DMS153 treated with DMSO at 0.1 percent for 48 hours (cell line): ENCODE results near the gene ITGBL1.

Experiments used
- DNase-seq: peaks from one replicate; lab custom pipeline; 2025; ENCODE audit not compliant: unreplicated experiment; lab: John Stamatoyannopoulos, UW

ITGBL1 gene

DNA sequence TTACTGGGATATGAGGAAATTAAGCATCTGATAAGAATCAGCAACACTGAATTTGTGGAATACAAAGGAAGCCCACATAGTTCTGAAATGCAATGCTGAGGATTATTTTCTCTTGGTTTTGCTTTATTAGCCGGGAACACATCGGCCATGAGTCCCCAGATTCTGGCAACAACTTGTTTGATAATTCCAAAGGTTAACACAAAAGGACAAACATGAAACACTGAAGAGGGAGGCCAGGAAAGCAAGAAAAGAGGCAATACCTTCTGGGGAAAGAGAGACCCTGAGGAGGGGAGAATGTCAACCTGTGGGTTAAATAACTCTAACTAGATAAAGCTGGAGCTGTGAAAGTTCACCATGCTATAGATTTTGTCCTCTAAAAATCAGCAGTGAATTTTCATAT, 285.9 kb downstream of the ITGBL1 start:
- no peak for DNase-seq

DNA sequence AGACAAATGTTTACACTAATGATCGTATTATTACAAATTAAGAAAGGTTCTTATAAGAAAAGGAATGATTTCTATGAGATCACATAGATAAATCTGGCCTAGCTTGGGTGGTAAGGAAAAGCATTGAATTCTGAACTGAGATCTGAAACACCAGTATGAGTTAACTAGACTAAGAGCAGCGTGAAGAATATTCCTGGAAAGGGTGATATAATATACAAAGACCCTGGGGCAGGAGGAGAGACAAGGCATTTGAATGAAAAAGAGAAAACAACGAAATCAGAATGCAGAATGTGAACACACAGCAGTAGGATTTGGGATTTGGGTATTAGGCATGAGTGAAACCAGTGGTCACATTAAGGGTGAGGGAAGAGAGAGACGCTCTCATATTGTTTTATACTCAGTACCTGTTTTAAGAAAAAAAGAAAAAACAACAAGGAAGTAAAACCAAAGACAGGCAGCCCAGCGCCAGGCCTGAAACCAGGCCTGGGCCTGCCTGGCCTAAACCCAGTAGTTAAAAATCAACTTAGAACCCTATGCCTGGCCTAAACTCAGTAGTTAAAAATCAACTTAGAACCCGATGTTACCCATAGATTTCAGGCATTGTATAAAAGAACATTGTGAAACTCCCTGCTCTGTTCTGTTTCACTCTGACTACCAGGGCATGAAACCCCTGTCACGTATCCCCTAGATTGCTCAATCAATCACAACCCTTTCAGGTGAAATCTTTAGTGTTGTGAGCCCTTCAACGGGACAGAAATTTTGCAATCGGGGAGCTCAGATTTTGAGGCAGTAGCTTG, 287.1 kb downstream of the ITGBL1 start:
- DNase-seq: no peak

DNA sequence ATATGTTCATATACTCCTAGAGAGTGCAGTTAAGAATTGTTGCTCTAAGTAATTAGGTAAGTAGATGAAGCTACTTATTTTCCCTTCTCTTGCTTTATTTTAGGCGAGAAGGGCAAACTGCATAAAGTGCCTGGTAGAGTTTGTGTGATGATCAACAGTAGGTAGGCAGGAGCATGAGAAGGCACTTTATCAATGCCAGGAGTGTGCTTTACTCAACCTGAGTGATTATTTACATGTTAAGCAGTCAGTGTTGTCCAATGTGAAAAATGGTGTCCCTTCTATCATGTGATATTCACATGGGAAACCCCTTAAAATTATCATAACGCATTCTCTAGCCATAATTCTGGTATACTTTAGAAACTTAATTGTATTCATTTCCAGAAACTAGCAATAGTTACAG, 294.0 kb downstream of the ITGBL1 start:
- DNase-seq: no peak

DNA sequence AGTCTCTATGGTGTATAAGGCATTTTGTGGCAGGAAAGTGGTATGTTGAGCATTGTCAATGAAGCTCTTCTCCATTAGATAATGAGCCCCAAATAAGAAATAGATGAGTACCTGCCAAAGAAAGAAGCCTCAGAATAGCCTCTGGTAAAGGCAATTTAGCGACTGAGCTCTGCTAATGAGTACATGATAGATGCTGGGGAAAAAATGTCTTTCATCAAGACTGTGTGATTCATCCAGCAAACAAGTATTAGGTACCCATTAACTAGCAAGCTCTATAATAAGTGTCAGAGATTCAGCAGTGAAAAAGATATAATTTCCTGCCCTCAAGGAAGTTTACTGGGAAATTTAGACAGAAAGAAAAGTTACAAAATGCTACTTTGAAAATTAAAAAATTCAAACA, 294.6 kb downstream of the ITGBL1 start:
- no peak for DNase-seq

DNA sequence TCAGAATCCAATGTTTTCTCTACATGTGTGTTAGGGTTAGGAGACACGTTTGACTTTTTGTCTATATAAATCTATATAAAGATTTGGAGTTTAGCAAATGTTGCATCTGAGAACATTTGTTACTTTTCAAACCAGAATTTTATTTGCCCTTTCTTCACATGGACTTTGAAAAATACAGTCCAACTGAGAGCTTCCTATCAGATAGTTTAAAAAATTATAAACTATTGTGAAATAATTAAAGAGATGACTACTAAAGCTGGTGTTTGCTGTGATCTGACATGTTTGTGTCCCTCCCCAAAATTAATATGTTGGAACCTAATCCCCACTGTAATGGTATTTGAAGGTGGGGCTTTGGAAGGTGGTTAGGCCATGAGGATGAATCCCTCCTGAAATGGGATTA, 297.1 kb downstream of the ITGBL1 start:
- DNase-seq: no peak

DNA sequence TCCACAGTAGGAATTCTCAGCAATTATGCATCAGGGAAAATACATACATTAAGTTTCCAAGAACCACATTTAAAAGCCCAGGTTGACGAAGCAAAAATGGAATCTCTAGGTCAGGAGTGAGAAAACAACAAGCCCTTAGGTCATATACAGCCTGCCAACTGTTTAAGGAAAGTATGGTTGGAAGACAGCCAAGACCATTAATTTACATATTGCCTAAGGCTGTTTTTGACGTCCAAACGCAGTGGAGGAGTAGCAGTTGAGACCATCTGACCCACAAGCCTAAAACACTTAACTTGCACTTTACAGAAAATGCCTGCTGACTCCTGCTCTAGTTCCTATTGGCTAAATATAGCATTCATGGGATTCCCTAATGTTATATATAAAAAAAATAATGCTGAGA, 299.0 kb downstream of the ITGBL1 start:
- peak; percentile 35 for DNase-seq

DNA sequence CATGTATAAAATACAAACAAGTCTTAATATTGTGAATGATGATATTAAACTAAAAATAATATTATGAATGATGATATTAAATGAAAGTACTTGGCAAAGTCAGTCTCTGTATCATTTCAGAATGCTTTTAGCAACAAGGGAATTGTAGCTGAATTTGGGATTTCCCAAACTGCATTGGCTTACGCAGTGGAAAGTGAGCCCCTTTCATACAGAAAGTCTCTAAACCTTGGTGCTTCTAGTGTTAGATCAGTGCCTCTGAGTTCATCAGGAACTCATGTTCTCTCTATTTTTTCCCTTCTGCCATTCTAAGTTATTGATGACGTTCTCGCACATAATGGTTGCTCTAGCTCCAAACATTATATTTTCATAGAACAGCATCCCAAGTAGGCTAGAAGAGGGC, 300.0 kb downstream of the ITGBL1 start:
- no peak for DNase-seq

DNA sequence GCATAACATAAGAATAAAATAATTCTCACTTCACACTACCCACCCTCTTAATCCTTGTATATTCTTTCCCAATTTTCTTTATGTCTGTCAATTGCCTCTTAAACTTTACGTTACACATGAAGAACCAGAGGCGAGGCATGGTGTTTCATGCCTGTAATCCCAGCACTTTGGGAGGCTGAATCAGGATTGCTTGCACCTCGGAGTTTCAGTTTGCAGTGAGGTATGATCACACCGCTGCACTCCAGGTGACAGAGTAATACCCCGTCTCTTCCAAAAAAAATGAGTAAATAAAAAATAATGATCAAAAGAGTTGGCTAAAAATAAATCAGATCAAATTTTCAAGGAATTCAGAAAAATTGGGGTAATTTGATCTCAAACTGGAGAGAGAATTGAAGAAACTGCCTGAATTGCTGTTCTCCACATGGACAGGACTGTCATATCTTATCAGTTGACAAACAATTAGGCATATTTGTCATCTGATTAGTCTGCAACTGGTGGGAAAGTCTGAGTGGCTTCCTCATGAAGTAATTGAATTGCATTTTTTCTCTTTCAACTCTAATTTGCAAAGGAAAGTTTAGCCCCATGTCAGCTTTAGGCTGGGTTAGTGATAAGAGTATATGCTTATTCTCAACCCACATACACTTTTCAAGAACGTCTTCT, 302.9 kb downstream of the ITGBL1 start:
- no peak for DNase-seq

DNA sequence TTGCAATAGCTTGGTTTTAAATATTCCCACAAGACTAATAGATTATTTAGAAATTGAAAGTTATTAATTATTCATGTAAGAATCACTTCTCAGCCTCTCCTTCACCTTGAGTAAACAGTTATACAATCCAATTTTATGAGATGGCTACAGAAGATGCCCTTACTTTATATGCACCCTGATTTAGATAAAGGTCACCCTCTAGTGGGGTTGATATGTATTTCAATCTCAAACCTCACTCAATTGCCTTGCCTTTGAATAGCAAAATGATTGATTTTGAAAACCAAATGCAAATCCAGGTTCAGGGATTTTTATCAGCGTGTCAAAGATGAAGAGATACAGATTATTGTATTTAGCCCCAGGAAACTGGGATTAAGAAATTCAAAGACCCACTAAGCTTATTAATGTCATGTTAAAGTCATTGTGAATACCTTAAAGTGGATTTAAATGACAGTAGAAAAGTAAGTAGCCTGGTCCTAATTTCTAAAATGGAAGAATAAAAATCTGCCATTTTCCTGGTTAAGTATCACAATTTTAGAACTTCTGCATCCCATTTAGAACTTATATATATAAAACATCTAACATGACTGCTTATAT, 305.1 kb downstream of the ITGBL1 start:
- DNase-seq: peak; percentile 56

DNA sequence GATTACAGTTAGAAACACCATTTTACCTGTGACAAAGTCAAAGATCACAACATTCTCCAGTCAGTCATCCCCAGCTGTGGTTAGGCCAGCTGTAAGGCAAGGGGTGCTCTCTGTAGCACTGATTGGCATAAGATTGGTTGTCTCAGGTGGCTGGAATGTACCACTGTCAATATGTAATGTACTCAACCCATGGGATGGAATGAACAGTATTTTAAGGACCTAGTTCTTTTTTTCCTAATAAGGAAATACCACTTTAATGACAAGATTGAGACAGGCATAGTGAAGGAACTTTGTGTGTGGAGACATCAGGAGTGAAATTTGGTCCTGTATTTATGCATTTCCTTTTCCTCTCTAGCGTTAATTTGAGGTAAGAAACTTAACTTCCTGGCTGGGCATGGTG, 310.7 kb downstream of the ITGBL1 start:
- DNase-seq: no peak
